T-helper 2 cell treated with Interferon-gamma antibody and Interleukin-4, amounts not matched to agents 100 ng/mL and 5 ng/mL, for 36 hours (primary cell): ENCODE measurements around the gene ACSL4. TPM values are rescaled to one million over a fixed set of nuclear protein-coding genes. Genes with fewer than 3 reads are reported as not detected.
"Not testable (repeated sequence)": the region's sequence is repeated elsewhere in the genome, so short reads cannot be mapped to it uniquely, and the experiment has no call there.

Source experiments
- intact Hi-C: fragments of 100-400 bp; cut with micrococcal nuclease; formaldehyde crosslinking; loops from one replicate; pipeline ENCODE4 v1.15.1; 2023
- total RNA-seq: library from RNA; stranded (reverse); gene quantifications from 2 replicates; pipeline ENCODE4 v1.2.3, GENCODE V29; 2022

ACSL4 gene
- 57.4 and 59.8 TPM in 2 replicates for total RNA-seq

GRCh38 chrX:109732807-109733612 lies at the start of gene ACSL4:
ACSL4 (minus strand) TSS chrX:109733257; CDS start chrX:109683363, 49,894 bp downstream.
- intact Hi-C loops: loop anchor here (1.0 to 5.0 kb wide), 6 partner anchors 20 to 269 kb away; partner anchors contain the start of gene NXT2

- intact Hi-C loops: no loop called here
These were observed 44.7 kb upstream of the ACSL4 start for GRCh38 chrX:109777749-109778148.

GRCh38 chrX:109776986-109777385 lies 43.9 kb upstream of the ACSL4 start:
- intact Hi-C loops: no loop called here

- intact Hi-C loops: no loop called here
These were observed 43.4 kb upstream of the ACSL4 start for GRCh38 chrX:109776432-109776831.

GRCh38 chrX:109775386-109775785 lies 42.3 kb upstream of the ACSL4 start:
- intact Hi-C loops: no loop called here

- intact Hi-C loops: no loop called here
These were observed 41.6 kb upstream of the ACSL4 start for GRCh38 chrX:109774706-109775105.

- intact Hi-C loops: no loop called here
These were observed 41.1 kb upstream of the ACSL4 start for GRCh38 chrX:109774136-109774535.

- intact Hi-C loops: no loop called here
These were observed 40.3 kb upstream of the ACSL4 start for GRCh38 chrX:109773374-109773773.

GRCh38 chrX:109770780-109771179 lies 37.7 kb upstream of the ACSL4 start:
- intact Hi-C loops: no loop called here

- intact Hi-C loops: loop anchor here (2.0 kb wide), 1 partner anchor 28 kb away; the partner anchor contains the start of gene ACSL4
These were observed 27.8 kb upstream of the ACSL4 start for GRCh38 chrX:109760922-109761250.

GRCh38 chrX:109760209-109760921 lies 27.3 kb upstream of the ACSL4 start:
- intact Hi-C loops: loop anchor here (2.0 kb wide), 1 partner anchor 28 kb away; the partner anchor contains the start of gene ACSL4

GRCh38 chrX:109753256-109753655 lies 20.2 kb upstream of the ACSL4 start:
- intact Hi-C loops: no loop called here

- intact Hi-C loops: no loop called here
These were observed 18.6 kb upstream of the ACSL4 start for GRCh38 chrX:109751698-109752097.

GRCh38 chrX:109749207-109749606 lies 16.1 kb upstream of the ACSL4 start:
- intact Hi-C loops: no loop called here

- intact Hi-C loops: no loop called here
These were observed 14.6 kb upstream of the ACSL4 start for GRCh38 chrX:109747681-109748080.

GRCh38 chrX:109742722-109743121 lies 9.7 kb upstream of the ACSL4 start:
- intact Hi-C loops: no loop called here

GRCh38 chrX:109740896-109741295 lies 7.8 kb upstream of the ACSL4 start:
- intact Hi-C loops: not testable (repeated sequence)

- intact Hi-C loops: no loop called here
These were observed 7.4 kb upstream of the ACSL4 start for GRCh38 chrX:109740433-109740809.

- intact Hi-C loops: no loop called here
These were observed 6.8 kb upstream of the ACSL4 start for GRCh38 chrX:109739625-109740432.

- intact Hi-C loops: no loop called here
These were observed 2.2 kb upstream of the ACSL4 start for GRCh38 chrX:109735202-109735744.

- intact Hi-C loops: loop anchor here (1.0 to 5.0 kb wide), 6 partner anchors 21 to 269 kb away; partner anchors contain the start of gene NXT2
These were observed 591 bp upstream of the ACSL4 start for GRCh38 chrX:109733613-109734083.
